Endothelial cell of umbilical vein (primary cell): Measurements from ENCODE around the gene SLC7A6OS. TPM values are rescaled to one million over a fixed set of nuclear protein-coding genes. Genes with fewer than 3 reads are reported as not detected.

Experiments used
- BruUV-seq: library from RNA; stranded (reverse); fragments of 400-500 nt; replicated peaks from 2 replicates; lab custom pipeline; 2021; lab: Mats Ljungman, UMichigan
- CTCF ChIA-PET: fragments of 300-600, 350-600 bp; sonication (Branson Sonifier 250); formaldehyde crosslinking; loops from one replicate; lab custom pipeline; 2021; ENCODE audit warnings: antibody characterized with exemption, inconsistent platforms; lab: Charles Lee
- POLR2A ChIA-PET: fragments of 300-600, 350-600 bp; sonication (Branson Sonifier 250); formaldehyde crosslinking; loops from one replicate; lab custom pipeline; 2021; ENCODE audit warnings: antibody characterized with exemption, inconsistent platforms; lab: Charles Lee
- DNase-seq: peaks from one replicate; pipeline ENCODE4 v3.0.0-alpha.2; 2011; ENCODE audit warnings: low read depth, low spot score
- FAIRE-seq: peaks from 2 replicates; lab custom pipeline; 2011; peaks lifted over from hg19 to GRCh38; lab: Jason Lieb, UNC
- H2AFZ ChIP-seq: 2 replicates; pipeline ENCODE4 v1.6.0; 2012; ENCODE audit warnings: low read depth, low read length, control low read depth, inconsistent platforms
- H3K27ac ChIP-seq: 2 replicates; pipeline ENCODE4 v1.5.1; 2011; ENCODE audit warnings: low read depth, mild to moderate bottlenecking, control low read depth, low read length, moderate library complexity; ENCODE audit not compliant: insufficient read depth
- H3K27me3 ChIP-seq, 2 experiments: 2 replicates each; pipeline versions ENCODE4 v1.6.0 to v1.6.1; 2011; ENCODE audit warnings: low read length in 2 of 2, mixed read lengths in 1 of 2; ENCODE audit not compliant: control insufficient read depth in 2 of 2, insufficient read depth in 2 of 2
- H3K36me3 ChIP-seq, 2 experiments: 2 replicates in 1 of 2; 3 replicates in 1 of 2; pipeline ENCODE4 v1.5.1; 2011; ENCODE audit warnings: low read length in 2 of 2, mild to moderate bottlenecking in 1 of 2, moderate library complexity in 1 of 2; ENCODE audit not compliant: control insufficient read depth in 2 of 2, insufficient read depth in 2 of 2; ENCODE audit errors: extremely low read depth in 1 of 2
- H3K4me1 ChIP-seq: 3 replicates; pipeline ENCODE4 v1.5.1; 2011; ENCODE audit warnings: mild to moderate bottlenecking, low read length; ENCODE audit not compliant: control insufficient read depth, insufficient read depth; ENCODE audit errors: extremely low read depth
- H3K4me2 ChIP-seq: 2 replicates; pipeline ENCODE4 v1.6.1; 2011; ENCODE audit warnings: low read length, control low read depth, mixed read lengths; ENCODE audit not compliant: insufficient read depth
- H3K4me3 ChIP-seq, 3 experiments: fragments of 200-600 bp in 1 of 3; sonication (generic), shearing (Covaris generic) in 1 of 3; replicated peaks in 1 of 3; 2 replicates each; pipeline ENCODE4 v1.5.1; 2011 to 2016; ENCODE audit warnings: control low read depth in 3 of 3, low read length in 3 of 3, mild to moderate bottlenecking in 2 of 3, inconsistent platforms in 1 of 3, low read depth in 1 of 3, moderate library complexity in 1 of 3; ENCODE audit not compliant: insufficient read depth in 1 of 3
- H3K79me2 ChIP-seq: 2 replicates; pipeline ENCODE4 v1.6.0; 2012; ENCODE audit warnings: low read length, inconsistent platforms; ENCODE audit not compliant: control insufficient read depth, insufficient read depth
- H3K9ac ChIP-seq: replicated peaks from 2 replicates; pipeline ENCODE3; 2011; ENCODE audit warnings: low read length, control low read depth; ENCODE audit not compliant: insufficient read depth; ENCODE audit errors: extremely low read depth
- H3K9me1 ChIP-seq: replicated peaks from 3 replicates; pipeline ENCODE4 v1.6.0; 2011; ENCODE audit warnings: mild to moderate bottlenecking, low read length; ENCODE audit not compliant: control insufficient read depth, insufficient read depth; ENCODE audit errors: extremely low read depth
- H3K9me3 ChIP-seq: replicated peaks from 2 replicates; pipeline ENCODE4 v1.5.1; 2012; ENCODE audit warnings: low read length, inconsistent platforms; ENCODE audit not compliant: control insufficient read depth, insufficient read depth
- H4K20me1 ChIP-seq: replicated peaks from 2 replicates; pipeline ENCODE3; 2011; ENCODE audit warnings: mild to moderate bottlenecking, low read length; ENCODE audit not compliant: control insufficient read depth, insufficient read depth; ENCODE audit errors: extremely low read depth
- EZH2 ChIP-seq: IDR thresholded peaks from 2 replicates; pipeline ENCODE4 v1.6.1; 2012; ENCODE audit warnings: borderline replicate concordance, low read depth, mild to moderate bottlenecking, moderate library complexity, low read length, inconsistent platforms; ENCODE audit not compliant: severe bottlenecking
- FOS ChIP-seq: IDR thresholded peaks from 2 replicates; pipeline ENCODE4 v1.6.1; 2011; ENCODE audit warnings: mild to moderate bottlenecking, low read length, moderate library complexity, borderline replicate concordance; ENCODE audit not compliant: insufficient read depth
- GATA2 ChIP-seq: IDR thresholded peaks from 2 replicates; pipeline ENCODE4 v1.7.0; 2011; ENCODE audit warnings: low read depth, mild to moderate bottlenecking, moderate library complexity, mixed read lengths, low read length; ENCODE audit not compliant: insufficient read length, insufficient read depth
- JUN ChIP-seq: IDR thresholded peaks from 2 replicates; pipeline ENCODE4 v1.6.1; 2011; ENCODE audit warnings: borderline replicate concordance, low read depth; ENCODE audit not compliant: insufficient read length, insufficient read depth
- MYC ChIP-seq: IDR thresholded peaks from one replicate; pipeline ENCODE4 v1.6.1; 2011; ENCODE audit warnings: mild to moderate bottlenecking, low read depth, low read length
- POLR2A ChIP-seq: IDR thresholded peaks from 2 replicates; pipeline ENCODE4 v1.6.1; 2012; ENCODE audit warnings: low read depth, mild to moderate bottlenecking, control low read depth, low read length
- POLR2AphosphoS5 ChIP-seq: IDR thresholded peaks from 2 replicates; pipeline ENCODE4 v1.6.1; 2012; ENCODE audit warnings: low read depth, mild to moderate bottlenecking, control low read depth, low read length, moderate library complexity; ENCODE audit not compliant: insufficient read depth
- dilution Hi-C: fragments of 300-500 bp; cut with MboI; formaldehyde crosslinking; loops from one replicate; pipeline ENCODE4 v1.15.0; 2019; ENCODE audit warnings: low sequenced_read_pairs; ENCODE audit not compliant: extremely low pct_ligation_motif_present
- intact Hi-C: fragments of 100-400 bp; cut with micrococcal nuclease; formaldehyde crosslinking; loops from one replicate; pipeline ENCODE4 v1.10.0; 2022
- polyA plus RNA-seq, 4 experiments: library from polyadenylated mRNA; depleted of rRNA in 3 of 4; stranded (reverse) in 3 of 4; unstranded in 1 of 4; fragments of >200 nt; gene quantifications; 2 replicates each; pipeline versions ENCODE4 v1.2.1 to v1.2.3, GENCODE V29; 2011 to 2012; ENCODE audit warnings: missing spikeins in 1 of 4
- total RNA-seq: library from RNA; stranded (reverse); gene quantifications from 2 replicates; pipeline ENCODE4 v1.2.3, GENCODE V29; 2021
- TF ChIP-seq, protein P1 (sequence below): IDR thresholded peaks from 2 replicates; pipeline ENCODE4 v1.6.1; 2011; ENCODE audit not compliant: insufficient read depth, insufficient read length
- TF ChIP-seq, protein P2 (sequence below), 2 donors: IDR thresholded peaks; 1 replicate in 1 of 2; 2 replicates in 1 of 2; pipeline ENCODE4 v1.5.1; 2011; ENCODE audit warnings: low read length in 2 of 2, mild to moderate bottlenecking in 2 of 2, moderate library complexity in 2 of 2, control low read depth in 1 of 2, inconsistent platforms in 1 of 2, low read depth in 1 of 2; ENCODE audit not compliant: insufficient read depth in 1 of 2; ENCODE audit errors: extremely low read depth in 1 of 2

Gene SLC7A6OS
- total and polyA plus RNA-seq, 2 donors (not counting 3 experiments of a cell fraction or from before 2014, with no cell fraction given), result 8.3 to 22.9 TPM

DNA sequence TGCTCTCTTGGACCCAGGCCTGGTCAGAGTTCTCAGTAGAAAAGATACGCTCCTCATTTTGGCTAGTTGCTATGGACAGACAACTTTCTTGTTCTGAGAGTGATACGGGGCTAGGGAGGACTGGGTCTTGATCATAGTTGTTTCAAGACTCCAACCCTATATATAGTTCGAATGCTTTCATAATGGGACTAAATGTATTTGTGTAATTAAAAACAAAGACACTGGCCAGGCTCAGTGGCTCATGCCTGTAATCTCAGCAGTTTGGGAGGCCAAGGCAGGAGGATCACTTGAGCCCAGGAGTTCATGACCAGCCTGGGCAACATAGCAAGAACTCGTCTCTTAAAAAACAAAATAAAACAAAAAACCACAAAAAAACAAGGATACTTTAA lies 28.7 kb downstream of the SLC7A6OS start:
- H2AFZ ChIP-seq, result no peak overlapping the region
- DNase-seq (no peak), FAIRE-seq (no peak)
- dilution Hi-C loops, result no loop called here
- CTCF ChIA-PET, result no interaction called here
- H3K27me3 ChIP-seq, result no peaks in the 10 kb centered on the region
- no peak overlapping the region for H3K9ac ChIP-seq
- H3K36me3 ChIP-seq, result peaks cover 4% of the 10 kb centered on the region in 2 experiments
- intact Hi-C loops, result no loop called here
- peaks cover 27% of the 10 kb centered on the region for H3K4me1 ChIP-seq
- POLR2A ChIA-PET, result no interaction called here
- no peaks in the 10 kb centered on the region for H3K9me1 ChIP-seq
- no peaks in the 10 kb centered on the region for H4K20me1 ChIP-seq
- peaks cover 49% of the 10 kb centered on the region for H3K79me2 ChIP-seq
- H3K9me3 ChIP-seq, result no peaks in the 10 kb centered on the region
- TF ChIP-seq MYC (no peak), JUN (no peak), FOS (no peak), EZH2 (no peak), POLR2AphosphoS5 (no peak), POLR2A (no peak), GATA2 (no peak)
- TF ChIP-seq, protein P1, sequence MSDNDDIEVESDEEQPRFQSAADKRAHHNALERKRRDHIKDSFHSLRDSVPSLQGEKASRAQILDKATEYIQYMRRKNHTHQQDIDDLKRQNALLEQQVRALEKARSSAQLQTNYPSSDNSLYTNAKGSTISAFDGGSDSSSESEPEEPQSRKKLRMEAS, result no peak
- TF ChIP-seq, protein P2, sequence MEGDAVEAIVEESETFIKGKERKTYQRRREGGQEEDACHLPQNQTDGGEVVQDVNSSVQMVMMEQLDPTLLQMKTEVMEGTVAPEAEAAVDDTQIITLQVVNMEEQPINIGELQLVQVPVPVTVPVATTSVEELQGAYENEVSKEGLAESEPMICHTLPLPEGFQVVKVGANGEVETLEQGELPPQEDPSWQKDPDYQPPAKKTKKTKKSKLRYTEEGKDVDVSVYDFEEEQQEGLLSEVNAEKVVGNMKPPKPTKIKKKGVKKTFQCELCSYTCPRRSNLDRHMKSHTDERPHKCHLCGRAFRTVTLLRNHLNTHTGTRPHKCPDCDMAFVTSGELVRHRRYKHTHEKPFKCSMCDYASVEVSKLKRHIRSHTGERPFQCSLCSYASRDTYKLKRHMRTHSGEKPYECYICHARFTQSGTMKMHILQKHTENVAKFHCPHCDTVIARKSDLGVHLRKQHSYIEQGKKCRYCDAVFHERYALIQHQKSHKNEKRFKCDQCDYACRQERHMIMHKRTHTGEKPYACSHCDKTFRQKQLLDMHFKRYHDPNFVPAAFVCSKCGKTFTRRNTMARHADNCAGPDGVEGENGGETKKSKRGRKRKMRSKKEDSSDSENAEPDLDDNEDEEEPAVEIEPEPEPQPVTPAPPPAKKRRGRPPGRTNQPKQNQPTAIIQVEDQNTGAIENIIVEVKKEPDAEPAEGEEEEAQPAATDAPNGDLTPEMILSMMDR (IDR thresholded peaks at IDR 0.05; ENCODE audit: extremely low read depth in 1 of 2, insufficient read depth in 1 of 2, low read depth in 1 of 2, low read length in 2 of 2), result no peak
- no peak overlapping the region for H3K4me2 ChIP-seq
- BruUV-seq, result no TSS peak
- H3K27ac ChIP-seq, result no peak overlapping the region
- no peak overlapping the region for H3K4me3 ChIP-seq
